ENCODE measurements around the gene C14orf132. TPM values are rescaled to one million over a fixed set of nuclear protein-coding genes. Genes with fewer than 3 reads are reported as not detected.

Gene C14orf132
- total and polyA plus RNA-seq, 10 of the 15 experiments (the other 5 are each of a cell fraction or from before 2014, with no cell fraction given) = under 0.01 to 1.2 (median 0.03) TPM; not detected in 2

DNA sequence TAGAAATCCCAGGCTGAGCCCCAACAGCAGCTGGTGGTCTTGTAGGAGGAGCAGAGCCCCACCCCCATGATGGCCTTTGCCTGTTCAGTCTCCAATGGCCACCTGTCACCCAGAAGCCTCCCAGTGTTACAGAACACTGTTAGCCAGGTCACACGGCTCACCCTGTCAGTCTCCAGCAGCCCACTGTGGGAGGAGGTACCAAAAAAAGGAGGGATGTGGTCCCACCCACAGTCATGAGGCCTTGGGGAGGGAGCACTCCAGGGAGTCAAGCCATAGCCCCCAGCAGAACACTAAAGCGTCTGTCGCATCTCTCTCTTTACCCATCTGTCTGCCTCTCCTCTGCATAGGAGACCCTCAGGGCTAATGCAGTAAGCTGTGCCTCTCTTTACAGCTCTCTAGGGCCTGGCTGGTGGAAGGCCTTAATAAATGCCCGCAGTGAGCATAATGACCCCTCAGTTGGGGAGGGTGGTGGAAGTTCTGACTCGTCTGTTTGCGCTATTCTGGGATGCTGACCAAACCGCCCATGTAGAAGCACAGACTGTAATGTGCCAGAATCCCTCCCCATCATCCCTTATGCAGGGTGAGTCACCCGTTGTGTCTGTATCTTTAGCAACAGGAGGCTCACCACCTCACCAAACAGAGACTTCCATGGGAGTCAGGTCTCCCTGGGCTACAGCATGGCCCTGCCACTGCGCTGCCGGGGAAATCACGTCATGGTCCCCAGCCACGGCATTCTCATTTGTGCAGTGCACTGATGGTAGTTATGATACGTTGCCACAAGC, 14.6 kb downstream of the C14orf132 start:
- Histone ChIP-seq H3K4me1 (ENCODE audit: control insufficient read depth, insufficient read depth, low read length) (no peaks in the 10 kb centered on the region), H3K79me2 (ENCODE audit: control insufficient read depth, insufficient read depth, low read length) (no peaks in the 10 kb centered on the region), H3K9ac (ENCODE audit: control insufficient read depth, insufficient read depth, low read length) (no peak overlapping the region), H3K27ac (ENCODE audit: control insufficient read depth, insufficient read depth) (no peak overlapping the region), H3K4me2 (ENCODE audit: control insufficient read depth, insufficient read depth) (no peak overlapping the region), H3K36me3 (ENCODE audit: control insufficient read depth in 2 of 2, insufficient read depth in 2 of 2, low read length in 1 of 2) (no peaks in the 10 kb centered on the region), H3K9me3 (replicated peaks; ENCODE audit: control insufficient read depth, insufficient read depth, low read length) (no peaks in the 10 kb centered on the region), H3K27me3 (replicated peaks in 1 of 2; ENCODE audit: control insufficient read depth in 2 of 2, insufficient read depth in 2 of 2, low read length in 1 of 2) (peaks cover 0 to 4% of the 10 kb centered on the region in 2 experiments; a peak in 3 of 4 replicates), H3K4me3 (no peak overlapping the region), H2AFZ (ENCODE audit: control insufficient read depth, low read depth, low read length) (no peak overlapping the region), H4K20me1 (ENCODE audit: control insufficient read depth, insufficient read depth) (no peaks in the 10 kb centered on the region)
- BruUV-seq (replicated peaks) = no TSS peak
- 47% methylated on average over 13 of the region's 13 CpGs for WGBS (ENCODE audit: insufficient coverage, insufficient replicate concordance, low lambda C conversion rate, missing lambda C conversion rate)
- DNase-seq (ENCODE audit: low read depth, low spot score) (no peak), ATAC-seq (no peak), FAIRE-seq (no peak)
- POLR2A ChIA-PET = no interaction called here
- TF ChIP-seq BHLHE40 (IDR thresholded peaks at IDR 0.05; ENCODE audit: borderline replicate concordance in 1 of 2, low read depth in 2 of 2, low read length in 1 of 2) (no peak), CBX3 (IDR thresholded peaks at IDR 0.05; ENCODE audit: borderline replicate concordance, low read depth) (no peak), CHD4 (IDR thresholded peaks at IDR 0.05) (no peak), MYC (IDR thresholded peaks at IDR 0.05; ENCODE audit: insufficient read depth, insufficient read length, insufficient replicate concordance, low read length, severe bottlenecking) (no peak), YY1 (IDR thresholded peaks at IDR 0.05; ENCODE audit: low read depth, low read length) (no peak), CHD1 (IDR thresholded peaks at IDR 0.05; ENCODE audit: low read depth, low read length) (no peak), GABPA (IDR thresholded peaks at IDR 0.05; ENCODE audit: low read depth) (no peak), HDAC6 (IDR thresholded peaks at IDR 0.05; ENCODE audit: unreplicated experiment) (no peak), RELA (IDR thresholded peaks at IDR 0.05; ENCODE audit: borderline replicate concordance, partially characterized antibody) (no peak), TCF7 (IDR thresholded peaks at IDR 0.05; ENCODE audit: borderline replicate concordance) (no peak), WRNIP1 (IDR thresholded peaks at IDR 0.05; ENCODE audit: borderline replicate concordance, low read depth, low read length) (no peak), CREM (IDR thresholded peaks at IDR 0.05; ENCODE audit: low read depth) (no peak), TAF1 (IDR thresholded peaks at IDR 0.05; ENCODE audit: borderline replicate concordance, low read depth, low read length) (no peak), RB1 (IDR thresholded peaks at IDR 0.05; ENCODE audit: borderline replicate concordance) (no peak)
- TF ChIP-seq, protein P1, sequence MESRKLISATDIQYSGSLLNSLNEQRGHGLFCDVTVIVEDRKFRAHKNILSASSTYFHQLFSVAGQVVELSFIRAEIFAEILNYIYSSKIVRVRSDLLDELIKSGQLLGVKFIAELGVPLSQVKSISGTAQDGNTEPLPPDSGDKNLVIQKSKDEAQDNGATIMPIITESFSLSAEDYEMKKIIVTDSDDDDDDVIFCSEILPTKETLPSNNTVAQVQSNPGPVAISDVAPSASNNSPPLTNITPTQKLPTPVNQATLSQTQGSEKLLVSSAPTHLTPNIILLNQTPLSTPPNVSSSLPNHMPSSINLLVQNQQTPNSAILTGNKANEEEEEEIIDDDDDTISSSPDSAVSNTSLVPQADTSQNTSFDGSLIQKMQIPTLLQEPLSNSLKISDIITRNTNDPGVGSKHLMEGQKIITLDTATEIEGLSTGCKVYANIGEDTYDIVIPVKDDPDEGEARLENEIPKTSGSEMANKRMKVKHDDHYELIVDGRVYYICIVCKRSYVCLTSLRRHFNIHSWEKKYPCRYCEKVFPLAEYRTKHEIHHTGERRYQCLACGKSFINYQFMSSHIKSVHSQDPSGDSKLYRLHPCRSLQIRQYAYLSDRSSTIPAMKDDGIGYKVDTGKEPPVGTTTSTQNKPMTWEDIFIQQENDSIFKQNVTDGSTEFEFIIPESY (IDR thresholded peaks at IDR 0.05) = no peak
- SMC1A ChIA-PET (ENCODE audit: uncharacterized antibody, unreplicated experiment) = interaction anchor here (5.1 kb wide), 1 partner anchor 45 kb away, joined by 42 read pairs; no protein-coding TSS in a partner anchor
- RAD21 ChIA-PET (ENCODE audit: unreplicated experiment) = interaction anchor here (4.6 kb wide), 1 partner anchor 45 kb away, joined by 41 read pairs; no protein-coding TSS in a partner anchor
- CTCF ChIA-PET = no interaction called here
- intact Hi-C loops (cut with micrococcal nuclease; ENCODE audit: unreplicated experiment) = no loop called here
- in situ Hi-C loops (cut with MboI) = no loop called here
